ENCODE measurements around the gene CCDC69.
"Not testable (repeated sequence)": the region's sequence is repeated elsewhere in the genome, so short reads cannot be mapped to it uniquely, and the experiment has no call there.

CCDC69 gene

DNA sequence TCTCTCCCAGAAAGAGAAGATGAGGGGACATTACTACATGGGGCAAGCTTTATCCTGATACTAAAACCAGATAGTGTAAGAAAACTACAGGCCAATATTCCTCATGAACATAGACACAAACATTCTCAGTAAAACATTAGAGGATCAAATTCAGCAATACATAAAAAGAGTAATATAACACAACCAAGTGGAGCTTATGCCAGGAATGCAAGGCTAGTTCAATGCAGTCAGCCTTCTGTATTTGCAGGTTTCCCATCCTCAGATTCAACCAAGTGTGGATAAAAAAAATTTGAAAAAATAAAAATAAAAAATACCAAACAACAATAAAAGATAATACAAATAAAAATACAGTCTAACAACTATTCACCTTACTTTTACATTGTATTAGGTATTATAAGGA lies 31.3 kb downstream of the CCDC69 start:
- DNase-seq (ENCODE audit: low read depth in 2 of 2): no peak

DNA sequence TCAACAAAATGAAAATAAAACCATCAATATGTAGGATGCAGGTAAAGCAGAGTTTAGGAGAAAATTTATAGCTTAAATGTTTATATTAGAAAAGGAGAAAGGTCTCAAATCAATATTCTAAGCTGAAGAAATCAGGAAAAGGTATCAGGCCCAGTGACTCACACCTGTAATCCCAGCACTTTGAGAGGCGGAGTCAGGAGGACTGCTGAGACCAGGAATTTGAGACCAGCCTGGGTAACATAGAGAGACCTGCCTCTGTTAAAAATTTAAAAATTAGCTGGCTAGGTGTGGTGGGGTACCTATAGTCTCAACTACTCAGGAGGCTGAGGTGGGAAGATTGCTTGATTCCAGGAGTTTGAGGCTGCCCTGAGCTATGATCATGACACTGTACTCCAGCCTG lies 32.2 kb downstream of the CCDC69 start:
- DNase-seq (ENCODE audit: low read depth in 2 of 2): no peak

DNA sequence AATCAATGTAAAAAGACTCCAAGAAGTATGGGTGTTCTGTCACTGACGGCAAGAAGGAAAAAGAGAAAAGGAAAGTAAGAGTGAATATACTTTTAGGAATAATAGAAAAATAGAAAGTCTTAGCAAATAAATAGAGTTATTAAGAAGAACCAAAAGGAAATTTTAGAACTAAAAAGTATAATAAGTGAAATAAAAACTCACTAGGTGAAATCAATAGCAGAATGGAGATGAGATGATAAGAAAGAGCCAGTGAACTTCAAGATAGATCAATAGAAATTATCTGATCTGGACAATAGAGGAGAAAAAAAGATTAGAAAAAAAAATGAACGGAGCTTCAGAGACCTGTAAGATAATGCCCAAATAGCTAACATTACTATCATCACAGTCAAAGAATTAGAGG lies 34.7 kb downstream of the CCDC69 start:
- DNase-seq (ENCODE audit: low read depth in 2 of 2): no peak

DNA sequence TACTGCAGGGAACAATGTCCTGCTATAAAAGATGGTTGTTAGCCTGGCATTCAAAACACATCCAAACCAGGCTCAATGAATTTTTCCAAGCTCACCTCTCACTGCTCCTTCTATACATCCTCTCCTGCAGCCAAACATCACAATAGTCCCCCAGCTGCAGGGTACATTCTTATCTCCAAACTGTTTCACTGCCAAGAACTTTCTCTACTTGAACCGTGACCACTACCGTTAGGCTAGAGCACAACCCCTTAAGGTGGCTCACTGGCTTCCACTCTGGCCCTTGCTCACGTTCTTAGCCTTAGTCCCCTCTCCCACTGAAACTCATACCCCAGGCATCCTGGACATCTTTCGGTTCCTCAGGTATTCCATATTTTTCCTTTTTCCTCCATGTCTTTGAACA lies 37.4 kb downstream of the CCDC69 start:
- DNase-seq (ENCODE audit: low read depth in 2 of 2): no peak

DNA sequence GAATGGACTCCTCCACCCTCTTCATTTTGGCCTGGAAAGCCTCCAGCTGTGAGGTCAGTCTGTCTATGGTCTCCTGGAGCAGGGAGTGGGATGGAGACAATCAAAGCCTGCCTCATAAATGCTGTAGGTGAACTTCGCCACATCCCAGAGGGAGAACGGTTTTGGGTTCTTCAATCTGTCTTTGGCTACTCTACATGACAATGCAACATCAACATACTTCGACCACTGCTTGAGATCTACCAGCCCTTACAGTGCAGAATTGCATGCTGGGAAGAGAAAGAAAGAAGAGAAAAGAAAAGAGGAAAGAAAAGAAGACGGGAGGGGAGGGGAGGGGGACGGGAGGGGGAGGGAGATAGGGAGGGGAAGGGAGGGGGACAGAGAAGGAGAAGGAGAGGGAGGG lies 37.8 kb downstream of the CCDC69 start:
- no peak for DNase-seq (ENCODE audit: low read depth in 2 of 2)

- no peak for DNase-seq (ENCODE audit: low read depth in 2 of 2)
These were observed 39.4 kb downstream of the CCDC69 start for GRCh38 chr5:151184316-151185042.

DNA sequence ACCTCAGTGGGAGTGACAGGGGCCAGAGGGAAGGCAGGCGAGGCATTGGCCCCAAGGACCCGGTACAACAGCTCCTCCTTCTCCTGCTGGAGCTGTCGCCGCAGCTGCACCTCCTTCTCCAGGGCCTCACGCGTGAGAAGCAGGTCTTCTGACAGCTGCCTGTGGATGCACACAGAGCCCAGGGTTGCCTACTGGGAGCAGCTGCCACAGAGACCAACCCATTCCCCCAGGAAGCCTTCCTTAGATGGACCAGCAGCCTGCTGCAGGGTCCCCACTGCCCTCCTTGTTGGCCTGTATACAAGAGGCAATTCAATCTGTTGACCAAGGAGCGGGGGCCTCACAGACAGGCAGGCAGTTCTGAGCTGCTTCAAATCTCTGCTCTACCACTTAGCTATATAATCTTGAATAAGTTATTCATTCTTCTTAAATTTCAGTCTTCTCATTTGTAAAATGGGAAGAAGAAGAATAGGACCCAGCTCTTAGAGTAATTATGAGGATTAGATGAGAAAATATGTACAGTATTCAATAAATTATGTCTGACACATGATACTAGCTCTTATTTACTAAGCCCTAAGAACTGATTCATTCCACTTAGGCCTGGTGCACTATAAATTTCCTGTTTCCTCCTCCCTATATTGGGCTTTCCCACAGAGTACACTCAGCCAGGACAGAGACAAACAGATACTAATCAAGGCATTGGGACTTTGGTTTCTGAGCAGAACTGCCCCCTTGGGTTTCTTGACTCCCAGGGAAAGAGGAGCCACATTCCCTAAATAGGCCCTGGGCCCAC lies 40.2 kb downstream of the CCDC69 start:
- no peak for DNase-seq (ENCODE audit: low read depth in 2 of 2)

DNA sequence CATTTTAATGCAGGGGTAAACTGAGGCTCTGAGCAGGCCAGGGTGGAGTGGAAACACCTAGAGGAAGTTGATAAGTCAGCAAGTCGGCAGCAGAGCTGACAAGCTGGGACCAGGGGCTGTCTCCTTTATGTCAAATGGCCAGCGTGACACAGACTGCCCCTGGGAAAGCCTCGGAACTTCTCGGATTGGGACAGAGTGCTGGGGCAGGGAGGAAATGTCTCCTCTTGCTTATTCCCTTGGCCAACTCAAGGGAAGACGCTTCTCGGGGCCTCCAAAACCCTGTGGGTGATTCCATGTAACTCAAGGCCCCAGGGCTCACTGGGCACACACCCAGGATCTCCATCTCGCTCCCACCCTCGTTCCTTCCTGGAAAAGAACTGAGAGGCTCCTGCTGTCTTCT lies 40.9 kb downstream of the CCDC69 start:
- no peak for DNase-seq (ENCODE audit: low read depth in 2 of 2)

DNA sequence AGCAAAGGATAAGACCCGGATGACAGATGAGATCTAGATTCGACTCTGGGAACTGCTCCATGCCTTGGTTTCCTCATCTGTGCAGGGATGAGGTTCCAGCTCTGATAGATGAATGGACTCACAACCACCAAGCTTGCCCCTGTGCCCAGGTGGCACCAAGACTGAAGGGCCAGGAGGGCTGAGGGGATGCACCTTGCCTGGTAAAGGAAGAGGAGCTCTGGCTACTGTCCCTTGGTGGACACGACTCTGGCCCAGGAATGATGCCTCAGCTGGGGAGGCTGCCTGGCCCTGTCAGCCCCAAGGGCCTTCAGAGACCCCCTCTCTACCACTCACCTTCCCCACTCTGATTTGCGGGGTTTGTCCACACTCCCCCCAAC lies 41.4 kb downstream of the CCDC69 start:
- DNase-seq (ENCODE audit: low read depth in 2 of 2): no peak

- DNase-seq (ENCODE audit: low read depth in 2 of 2): no peak
These were observed 41.9 kb downstream of the CCDC69 start for GRCh38 chr5:151181818-151182523.

- no peak for DNase-seq (ENCODE audit: low read depth in 2 of 2)
These were observed 43.6 kb downstream of the CCDC69 start for GRCh38 chr5:151180291-151180690.

DNA sequence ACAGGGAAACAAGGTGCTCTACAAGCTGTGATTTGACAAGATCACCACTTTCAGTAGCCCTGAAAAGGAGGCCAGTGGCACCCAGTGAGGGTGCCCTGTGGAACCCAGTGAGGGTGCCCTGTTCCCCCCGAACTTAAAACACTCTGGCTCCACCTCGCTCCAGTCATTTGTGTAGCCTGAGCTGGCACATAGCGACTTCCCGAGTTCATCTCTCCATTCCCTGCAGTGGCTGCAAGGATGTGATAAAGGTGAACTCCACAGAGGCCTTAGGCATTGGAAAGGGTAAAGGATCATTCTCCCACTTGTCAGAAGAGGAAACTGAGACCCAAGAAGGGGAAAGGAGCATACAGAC lies 44.4 kb downstream of the CCDC69 start:
- DNase-seq (ENCODE audit: low read depth in 2 of 2): no peak

DNA sequence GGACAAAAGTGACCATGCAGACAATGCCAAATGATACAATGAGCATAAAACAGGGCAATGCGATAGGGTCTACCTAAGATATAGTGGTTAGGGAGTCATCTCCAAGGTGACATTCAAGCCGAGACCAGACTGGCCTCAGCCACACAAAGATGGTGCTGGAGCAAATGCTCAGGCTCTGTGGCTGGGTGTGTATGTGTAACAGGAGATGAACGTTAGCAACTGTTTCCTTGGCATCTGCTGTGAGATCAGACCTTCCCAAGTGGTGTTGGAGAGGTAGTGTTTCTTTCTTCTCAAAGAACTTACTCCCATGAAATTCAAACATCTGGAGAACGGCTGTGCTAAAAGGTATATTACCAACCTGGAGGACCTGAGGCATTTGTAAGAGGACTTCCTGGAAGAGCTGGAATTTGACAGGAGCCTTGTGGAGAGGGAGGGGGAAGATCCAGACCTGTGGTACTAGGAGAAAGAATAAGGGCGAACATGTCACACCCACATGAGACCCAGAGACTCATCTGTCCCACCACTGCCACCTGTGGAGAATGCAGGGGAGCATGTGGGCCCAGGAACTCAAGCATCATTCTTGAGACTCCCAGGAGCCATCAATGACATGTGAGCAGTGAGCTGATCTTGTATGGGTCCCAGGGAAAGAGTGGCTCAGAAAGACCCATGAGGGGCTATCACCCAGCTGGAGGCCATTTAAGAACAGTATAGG lies 45.0 kb downstream of the CCDC69 start:
- DNase-seq (ENCODE audit: low read depth in 2 of 2): no peak

GRCh38 chr5:151178372-151178771 lies 45.5 kb downstream of the CCDC69 start:
- no peak for DNase-seq (ENCODE audit: low read depth in 2 of 2)

- not testable (repeated sequence) for DNase-seq (ENCODE audit: low read depth in 2 of 2)
These were observed 47.6 kb downstream of the CCDC69 start for GRCh38 chr5:151176268-151176667.

- no peak for DNase-seq (ENCODE audit: low read depth in 2 of 2)
These were observed 49.2 kb downstream of the CCDC69 start for GRCh38 chr5:151174612-151175101.

GRCh38 chr5:151173711-151174611 lies 49.9 kb downstream of the CCDC69 start:
- no peak for DNase-seq (ENCODE audit: low read depth in 2 of 2)

GRCh38 chr5:151171529-151171928 lies 52.4 kb downstream of the CCDC69 start:
- DNase-seq (ENCODE audit: low read depth in 2 of 2): no peak

GRCh38 chr5:151168602-151169344 lies 55.1 kb downstream of the CCDC69 start:
- no peak for DNase-seq (ENCODE audit: low read depth in 2 of 2)

GRCh38 chr5:151167022-151167421 lies 56.9 kb downstream of the CCDC69 start:
- no peak for DNase-seq (ENCODE audit: low read depth in 2 of 2)
